GM23338 (cell line): ENCODE data around the gene CXCL10.
A peak's percentile ranks its signal among the peaks of the same experiment; 100 is the strongest.

Source experiments
- CREB1 ChIP-seq: fragments of 250-450 bp; sonication (Bioruptor Pico); IDR thresholded peaks from 2 replicates; pipeline ENCODE4 v1.5.0; 2020; ENCODE audit warnings: low read depth, mild to moderate bottlenecking, moderate library complexity
- EZH2 ChIP-seq: fragments of 200-600 bp; sonication (generic); IDR thresholded peaks from one replicate; pipeline ENCODE4 v1.8.0; 2017; ENCODE audit warnings: antibody characterized with exemption, mild to moderate bottlenecking, low read depth; ENCODE audit not compliant: unreplicated experiment
- EZH2phosphoT487 ChIP-seq: fragments of 200-600 bp; sonication (generic); IDR thresholded peaks from one replicate; pipeline ENCODE4 v1.8.1; 2018; ENCODE audit warnings: antibody characterized with exemption; ENCODE audit not compliant: unreplicated experiment
- JUNB ChIP-seq: IDR thresholded peaks from one replicate; pipeline ENCODE4 v1.6.1; 2016; ENCODE audit warnings: antibody characterized with exemption; ENCODE audit not compliant: unreplicated experiment
- NANOG ChIP-seq: IDR thresholded peaks from 2 replicates; pipeline ENCODE4 v1.6.1; 2016; ENCODE audit warnings: antibody characterized with exemption, borderline replicate concordance
- POLR2AphosphoS5 ChIP-seq: IDR thresholded peaks from 2 replicates; pipeline ENCODE4 v1.6.1; 2016; ENCODE audit warnings: antibody characterized with exemption, low read depth
- REST ChIP-seq: IDR thresholded peaks from one replicate; pipeline ENCODE4 v1.6.1; 2018; ENCODE audit warnings: antibody characterized with exemption; ENCODE audit not compliant: unreplicated experiment
- ZNF114 ChIP-seq: fragments of 250-450 bp; sonication (Bioruptor Pico); IDR thresholded peaks from 2 replicates; pipeline ENCODE4 v1.5.0; 2020; ENCODE audit warnings: mild to moderate bottlenecking, moderate library complexity
- TF ChIP-seq, protein P1 (sequence below), 2 experiments: fragments of 200-600 bp in 1 of 2; sonication (generic) in 1 of 2; conservative IDR thresholded peaks; 2 replicates each; pipeline versions ENCODE4 v1.5.1 to v1.6.1; 2016 to 2017; ENCODE audit warnings: antibody characterized with exemption in 2 of 2, low read depth in 2 of 2, mild to moderate bottlenecking in 2 of 2, moderate library complexity in 1 of 2

- TF ChIP-seq, protein P1, sequence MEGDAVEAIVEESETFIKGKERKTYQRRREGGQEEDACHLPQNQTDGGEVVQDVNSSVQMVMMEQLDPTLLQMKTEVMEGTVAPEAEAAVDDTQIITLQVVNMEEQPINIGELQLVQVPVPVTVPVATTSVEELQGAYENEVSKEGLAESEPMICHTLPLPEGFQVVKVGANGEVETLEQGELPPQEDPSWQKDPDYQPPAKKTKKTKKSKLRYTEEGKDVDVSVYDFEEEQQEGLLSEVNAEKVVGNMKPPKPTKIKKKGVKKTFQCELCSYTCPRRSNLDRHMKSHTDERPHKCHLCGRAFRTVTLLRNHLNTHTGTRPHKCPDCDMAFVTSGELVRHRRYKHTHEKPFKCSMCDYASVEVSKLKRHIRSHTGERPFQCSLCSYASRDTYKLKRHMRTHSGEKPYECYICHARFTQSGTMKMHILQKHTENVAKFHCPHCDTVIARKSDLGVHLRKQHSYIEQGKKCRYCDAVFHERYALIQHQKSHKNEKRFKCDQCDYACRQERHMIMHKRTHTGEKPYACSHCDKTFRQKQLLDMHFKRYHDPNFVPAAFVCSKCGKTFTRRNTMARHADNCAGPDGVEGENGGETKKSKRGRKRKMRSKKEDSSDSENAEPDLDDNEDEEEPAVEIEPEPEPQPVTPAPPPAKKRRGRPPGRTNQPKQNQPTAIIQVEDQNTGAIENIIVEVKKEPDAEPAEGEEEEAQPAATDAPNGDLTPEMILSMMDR (conservative IDR thresholded peaks at IDR 0.05; ENCODE audit: low read depth in 2 of 2), result peak; percentile 88 to 97
- TF ChIP-seq POLR2AphosphoS5, result no peak
- TF ChIP-seq EZH2, result no peak
- TF ChIP-seq JUNB, result no peak
- TF ChIP-seq CREB1 (CRISPR knock-in tag), result no peak
- TF ChIP-seq EZH2phosphoT487, result no peak
- TF ChIP-seq REST, result no peak
- TF ChIP-seq NANOG, result no peak
- TF ChIP-seq ZNF114 (CRISPR knock-in tag), result no peak
Measured at GRCh38 chr4:76067652-76068286, 44.5 kb upstream of the CXCL10 start.
